K562 (cell line): ENCODE data around the gene KAT2B. TPM values are rescaled to one million over a fixed set of nuclear protein-coding genes. Genes with fewer than 3 reads are reported as not detected.

Experiments
- BCL6 ChIP-seq: fragments of 250-450 bp; sonication (Bioruptor Pico); IDR thresholded peaks from 2 replicates; pipeline ENCODE4 v1.4.0; 2020
- BCOR ChIP-seq: fragments of 450-650 bp; IDR thresholded peaks from 2 replicates; pipeline ENCODE4 v1.6.1; 2016
- CBFA2T2 ChIP-seq: fragments of 450-650 bp; conservative IDR thresholded peaks from 2 replicates; pipeline ENCODE4 v1.6.1; 2017; ENCODE audit warnings: mild to moderate bottlenecking
- FUS ChIP-seq: fragments of 200-400 bp; formaldehyde crosslinking; optimal IDR thresholded peaks from 2 replicates; pipeline ENCODE3; 2017; ENCODE audit warnings: low read depth, low read length
- GABPB1 ChIP-seq: sonication (generic); formaldehyde crosslinking; IDR thresholded peaks from 2 replicates; pipeline ENCODE4 v1.8.0; 2022; ENCODE audit warnings: mild to moderate bottlenecking, missing genetic modification reagents
- GATA2 ChIP-seq: sonication (generic); formaldehyde crosslinking; IDR thresholded peaks from 2 replicates; pipeline ENCODE4 v1.4.0; 2020; ENCODE audit warnings: mild to moderate bottlenecking, missing genetic modification reagents
- HNRNPLL ChIP-seq: fragments of 200-400 bp; formaldehyde crosslinking; IDR thresholded peaks from 2 replicates; pipeline ENCODE4 v1.6.1; 2017; ENCODE audit warnings: low read length, low read depth, mild to moderate bottlenecking; ENCODE audit not compliant: poor library complexity, severe bottlenecking
- KAT2B ChIP-seq: IDR thresholded peaks from one replicate; pipeline ENCODE4 v1.6.1; 2012; ENCODE audit warnings: low read depth, mild to moderate bottlenecking, control low read depth, inconsistent platforms, low read length, moderate library complexity
- KDM1A ChIP-seq, 2 experiments: fragments of 450-650 bp; IDR thresholded peaks; 2 replicates each; pipeline ENCODE4 v1.6.1; 2016; ENCODE audit warnings: mild to moderate bottlenecking in 2 of 2
- RNF2 ChIP-seq: sonication (generic); IDR thresholded peaks from 2 replicates; pipeline ENCODE4 v1.6.1; 2016
- TBP ChIP-seq: optimal IDR thresholded peaks from 2 replicates; pipeline ENCODE3; 2011; ENCODE audit warnings: low read depth, low read length, improper control_type of control experiment
- XRCC4 ChIP-seq: IDR thresholded peaks from one replicate; pipeline ENCODE4 v1.6.1; 2011; ENCODE audit not compliant: insufficient read depth, insufficient read length; ENCODE audit errors: extremely low read depth
- ZC3H4 ChIP-seq: sonication (generic); formaldehyde crosslinking; IDR thresholded peaks from 2 replicates; pipeline ENCODE4 v1.9.0; 2021; ENCODE audit warnings: missing genetic modification reagents, borderline replicate concordance
- ZNF12 ChIP-seq: sonication (generic); formaldehyde crosslinking; IDR thresholded peaks from 2 replicates; pipeline ENCODE4 v1.4.0; 2020; ENCODE audit warnings: mild to moderate bottlenecking, missing genetic modification reagents
- ZNF764 ChIP-seq: fragments of 250-450 bp; sonication (Bioruptor Pico); IDR thresholded peaks from 2 replicates; pipeline ENCODE4 v1.4.0; 2020; ENCODE audit warnings: low read depth, mild to moderate bottlenecking, moderate library complexity
- polyA plus RNA-seq, 8 experiments: library from polyadenylated mRNA; depleted of rRNA in 4 of 8; stranded (reverse) in 5 of 8; unstranded in 3 of 8; fragments of >200 nt; fragmentation: Nextera tagmentation in 2 of 8; fragmentation: Illumina TruSeq in 1 of 8; extraction: Ambion mirVana in 2 of 8; extraction: Trizol in 1 of 8; gene quantifications; 2 replicates each; pipeline versions ENCODE4 v1.2.1 to v1.2.3, GENCODE V29; 2011 to 2014; ENCODE audit warnings: inconsistent platforms in 1 of 8, missing spikeins in 1 of 8
- total RNA-seq, 7 experiments: library from RNA; depleted of rRNA in 6 of 7; stranded (reverse); fragments of >200 nt in 6 of 7; fragmentation: Illumina TruSeq in 2 of 7; extraction: Trizol in 2 of 7; gene quantifications; 2 replicates each; pipeline versions ENCODE4 v1.2.1 to v1.2.3, GENCODE V29; 2011 to 2021; ENCODE audit warnings: low replicate concordance in 1 of 7

Gene KAT2B
- total and polyA plus RNA-seq, 9 of the 15 experiments (the other 6 are each of a cell fraction or from before 2014, with no cell fraction given) = 3.3 to 14.9 (median 12.2) TPM

DNA sequence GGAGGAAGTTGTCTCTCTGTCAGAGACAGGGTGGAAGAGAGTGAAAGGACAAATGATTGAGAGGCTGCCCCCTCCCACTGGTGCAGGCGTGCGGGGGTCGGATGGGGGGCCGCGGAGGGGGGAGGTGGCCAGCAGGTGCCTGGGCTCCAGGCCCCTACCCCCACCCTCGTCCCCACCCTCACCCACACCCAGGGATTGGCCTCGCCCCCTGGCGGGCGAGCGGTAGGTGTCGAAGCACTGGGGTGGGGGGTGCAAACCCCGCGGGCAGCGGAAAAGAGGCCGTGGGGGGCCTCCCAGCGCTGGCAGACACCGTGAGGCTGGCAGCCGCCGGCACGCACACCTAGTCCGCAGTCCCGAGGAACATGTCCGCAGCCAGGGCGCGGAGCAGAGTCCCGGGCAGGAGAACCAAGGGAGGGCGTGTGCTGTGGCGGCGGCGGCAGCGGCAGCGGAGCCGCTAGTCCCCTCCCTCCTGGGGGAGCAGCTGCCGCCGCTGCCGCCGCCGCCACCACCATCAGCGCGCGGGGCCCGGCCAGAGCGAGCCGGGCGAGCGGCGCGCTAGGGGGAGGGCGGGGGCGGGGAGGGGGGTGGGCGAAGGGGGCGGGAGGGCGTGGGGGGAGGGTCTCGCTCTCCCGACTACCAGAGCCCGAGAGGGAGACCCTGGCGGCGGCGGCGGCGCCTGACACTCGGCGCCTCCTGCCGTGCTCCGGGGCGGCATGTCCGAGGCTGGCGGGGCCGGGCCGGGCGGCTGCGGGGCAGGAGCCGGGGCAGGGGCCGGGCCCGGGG, at the start of gene KAT2B (continued):
- TF ChIP-seq GATA2 (CRISPR knock-in tag) = no peak
- peak; percentile 82 for TF ChIP-seq BCOR
- peak; percentile 50; the same call in 1 of the 2 replicates for TF ChIP-seq RNF2
- TF ChIP-seq GABPB1 (CRISPR knock-in tag) = peak; percentile 67; the same call in 1 of the 2 replicates
- TF ChIP-seq KDM1A (IDR thresholded peaks at IDR 0.05) = peak in 1 of 2 experiments; percentile 55; a peak in 1 of 4 replicates
- TF ChIP-seq FUS = peak; percentile 82
- TF ChIP-seq ZNF764 (CRISPR knock-in tag) = no peak
- 0 out of 2 replicates have a peak, but pooled peaks have one; percentile 12 for TF ChIP-seq CBFA2T2
- peak; percentile 57; the same call in 1 of the 2 replicates for TF ChIP-seq ZNF12
- TF ChIP-seq ZC3H4 = no peak
- TF ChIP-seq KAT2B = peak; percentile 91
- peak; percentile 51 for TF ChIP-seq TBP
- no peak for TF ChIP-seq BCL6 (CRISPR knock-in tag)
- TF ChIP-seq XRCC4 = no peak
- no peak for TF ChIP-seq HNRNPLL
